HG03139 (cell line): ENCODE measurements around the gene ZFYVE19.

ENCODE experiments used
- ATAC-seq: cut with Tn5 transposase; IDR thresholded peaks from one replicate; pipeline ENCODE4 v1.9.1; 2021; ENCODE audit not compliant: unreplicated experiment

Gene ZFYVE19

GRCh38 chr15:40775740-40776536 is 31.0 kb upstream of the ZFYVE19 start:
- ATAC-seq = no peak

GRCh38 chr15:40776537-40777141 is 30.2 kb upstream of the ZFYVE19 start:
- ATAC-seq = no peak

GRCh38 chr15:40782609-40783227 is 24.2 kb upstream of the ZFYVE19 start:
- ATAC-seq = no peak

- ATAC-seq = no peak
Measured at GRCh38 chr15:40785164-40785563, 21.7 kb upstream of the ZFYVE19 start.

DNA sequence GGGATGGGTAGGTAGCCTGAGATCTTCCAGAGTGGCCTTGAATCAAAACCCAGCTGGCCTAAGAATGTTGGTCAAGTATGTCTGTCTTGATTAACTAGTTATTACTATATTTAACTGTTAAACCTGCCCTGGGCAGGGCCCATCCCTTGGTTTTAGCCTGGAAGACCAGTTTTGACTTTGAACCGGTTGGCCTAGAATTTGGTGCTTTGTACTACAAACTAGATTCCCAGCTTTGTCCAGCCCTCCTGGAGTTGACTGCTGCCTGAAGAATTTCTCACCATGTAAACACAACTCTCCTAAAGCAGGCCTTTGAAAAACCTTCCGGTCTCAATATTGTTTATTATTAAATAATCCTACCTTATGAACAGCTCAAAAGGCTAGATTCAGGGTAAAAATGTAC is 21.1 kb upstream of the ZFYVE19 start:
- no peak for ATAC-seq

DNA sequence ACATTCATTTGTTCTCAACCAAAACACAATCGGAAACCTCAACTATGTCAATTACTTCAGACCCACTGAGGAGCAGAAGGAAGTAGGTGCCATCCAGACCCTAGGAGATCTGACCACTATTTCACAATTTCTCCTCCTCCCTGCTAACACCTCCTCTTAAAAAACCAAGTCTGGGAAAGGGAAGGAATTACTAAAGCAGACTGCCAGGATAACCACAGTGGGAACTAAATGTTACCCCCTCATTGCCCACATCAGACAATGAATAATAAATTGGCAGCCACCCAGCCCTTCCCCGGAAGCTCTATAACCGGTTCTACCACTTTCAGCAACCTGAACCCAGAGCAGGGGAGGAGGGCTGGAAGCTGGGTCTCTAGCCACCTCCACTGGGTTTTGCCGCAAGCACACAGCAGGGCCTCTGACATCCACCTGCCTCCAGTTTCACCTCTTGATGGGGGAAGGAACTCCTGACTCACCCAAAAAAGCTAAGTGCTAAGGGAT is 19.5 kb upstream of the ZFYVE19 start:
- ATAC-seq = no peak

DNA sequence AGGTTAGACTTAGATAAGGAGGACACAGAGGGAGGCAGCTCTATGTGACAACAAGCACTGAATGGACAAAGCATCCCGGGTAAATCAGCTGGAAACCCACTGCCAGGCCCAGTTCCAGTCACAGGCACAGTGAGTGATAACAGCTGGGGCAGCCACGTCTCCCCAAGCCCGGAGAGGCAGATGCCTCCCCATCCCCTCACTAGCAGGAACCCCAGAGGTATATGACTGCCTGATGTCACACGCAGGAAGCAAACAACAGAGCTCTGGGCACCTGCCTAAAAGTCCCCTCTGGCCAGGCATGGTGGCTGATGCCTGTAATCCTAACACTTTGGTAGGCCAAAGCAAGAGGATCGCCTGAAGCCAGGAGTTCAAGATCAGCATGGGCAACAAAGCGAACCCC is 18.9 kb upstream of the ZFYVE19 start:
- no peak for ATAC-seq

DNA sequence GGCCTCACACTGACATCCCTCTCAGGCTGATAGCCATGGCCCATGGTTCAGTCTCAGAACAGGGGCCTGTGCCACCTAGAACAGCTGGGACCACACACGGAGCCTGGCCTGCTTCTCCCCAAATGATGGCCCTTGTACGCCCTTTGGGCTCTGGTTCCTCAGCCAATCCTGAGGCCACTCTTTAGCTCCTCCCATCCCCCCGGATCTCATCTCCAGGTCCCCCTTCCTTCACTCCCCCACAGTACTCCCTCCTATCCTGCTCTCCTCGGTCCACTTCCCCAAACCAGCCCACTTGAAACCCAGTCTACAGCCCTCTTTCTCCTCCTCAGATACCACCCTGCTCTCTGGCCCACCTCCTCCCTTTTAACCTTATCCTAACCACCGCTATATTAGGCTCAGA is 17.8 kb upstream of the ZFYVE19 start:
- no peak for ATAC-seq

- no peak for ATAC-seq
Measured at GRCh38 chr15:40789999-40790398, 16.9 kb upstream of the ZFYVE19 start.

DNA sequence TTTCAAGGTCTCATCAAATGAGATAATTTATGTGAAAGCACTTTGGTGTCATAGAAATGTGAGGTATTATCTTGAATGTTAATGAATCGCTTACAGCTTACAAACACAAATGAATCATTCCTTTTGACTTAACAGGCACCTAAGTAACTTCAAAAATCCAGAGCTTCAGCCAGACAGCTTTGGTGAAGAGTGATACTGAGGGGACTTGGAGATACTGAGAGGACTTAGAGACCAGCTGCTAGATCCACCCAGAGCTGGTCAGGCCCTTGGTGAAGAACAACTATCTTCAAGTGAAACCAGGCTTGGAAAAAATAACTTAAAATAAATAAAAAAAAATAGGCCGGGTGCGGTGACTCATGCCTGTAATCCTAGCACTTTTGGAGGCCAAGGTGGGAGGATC is 16.2 kb upstream of the ZFYVE19 start:
- no peak for ATAC-seq

DNA sequence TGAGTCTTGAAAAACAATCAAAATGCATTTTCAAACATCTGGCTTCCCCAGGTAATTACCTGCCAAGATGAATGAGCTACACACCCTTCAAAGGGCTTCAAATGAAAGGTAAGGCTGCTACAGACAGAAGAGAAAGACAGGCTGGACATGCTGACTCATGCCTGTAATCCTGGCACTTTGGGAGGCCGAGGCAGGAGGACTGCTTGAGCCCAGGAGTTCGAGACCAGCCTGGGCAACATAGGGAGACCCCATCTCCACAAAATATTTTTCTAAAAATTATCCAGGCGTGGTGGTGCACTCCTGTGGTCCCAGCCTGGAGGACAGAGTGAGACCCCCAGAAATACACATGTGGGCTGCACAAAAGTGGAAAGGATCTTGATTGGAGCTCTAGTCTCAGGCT is 14.5 kb upstream of the ZFYVE19 start:
- no peak for ATAC-seq

- ATAC-seq = no peak
Measured at GRCh38 chr15:40793216-40793989, 13.5 kb upstream of the ZFYVE19 start.

DNA sequence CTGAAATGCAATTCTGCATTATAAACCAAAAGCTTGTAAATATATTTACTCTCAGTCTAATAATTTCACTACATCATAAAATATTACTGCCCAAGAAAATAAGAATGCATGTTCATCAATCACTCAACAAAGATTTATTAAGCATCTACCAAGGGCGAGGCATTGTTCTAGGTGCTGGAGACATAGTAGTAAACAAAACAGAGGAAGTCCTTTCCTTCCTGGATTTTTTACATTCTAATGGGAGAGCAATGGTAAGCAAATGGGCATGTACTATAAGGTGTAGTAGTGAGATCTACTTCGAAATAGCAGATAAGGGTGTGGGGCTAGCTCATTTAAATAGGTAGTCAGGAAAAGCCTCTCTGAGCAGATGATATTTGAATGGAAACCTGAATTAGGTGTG is 10.8 kb upstream of the ZFYVE19 start:
- no peak for ATAC-seq

DNA sequence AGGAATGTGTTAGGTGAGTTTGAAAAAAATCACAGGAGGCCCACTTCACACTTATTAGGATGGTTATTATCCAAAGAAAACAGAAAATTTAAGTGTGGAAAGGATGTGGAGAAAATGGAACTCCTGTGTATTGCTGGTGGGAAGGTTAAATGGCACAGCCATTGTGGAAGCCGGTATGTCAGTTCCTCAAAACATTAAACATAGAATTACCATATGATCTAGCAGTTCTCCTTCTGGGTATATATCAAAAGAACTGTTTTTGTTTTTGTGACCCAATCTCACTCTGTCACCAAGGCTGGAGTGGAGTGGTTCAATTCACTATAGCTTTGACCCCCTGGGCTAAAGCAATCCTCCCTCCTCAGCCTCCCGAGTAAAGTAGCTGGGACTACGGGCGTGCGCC is 10.4 kb upstream of the ZFYVE19 start:
- ATAC-seq = no peak

DNA sequence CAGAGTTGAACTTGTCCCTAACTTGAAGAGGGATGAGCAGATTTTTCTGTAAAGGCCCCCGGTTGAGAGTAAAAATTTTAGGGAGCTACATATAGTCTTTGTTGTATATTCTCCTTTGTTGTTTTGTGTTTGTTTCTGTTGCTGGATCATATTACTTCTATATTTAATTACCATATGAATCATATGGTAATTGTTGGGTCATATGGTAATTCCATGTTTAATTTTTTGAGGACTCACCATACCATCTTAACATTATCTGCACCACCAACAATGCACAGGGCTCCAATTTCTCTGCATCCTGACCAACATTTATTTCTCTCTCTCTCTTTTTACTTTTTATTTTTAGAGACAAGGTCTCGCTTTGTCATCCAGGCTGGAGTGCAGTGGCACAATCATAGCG is 7.4 kb upstream of the ZFYVE19 start:
- ATAC-seq = no peak

GRCh38 chr15:40803076-40803475 is 3.8 kb upstream of the ZFYVE19 start:
- ATAC-seq = no peak

- ATAC-seq = no peak
Measured at GRCh38 chr15:40803688-40804087, 3.2 kb upstream of the ZFYVE19 start.

DNA sequence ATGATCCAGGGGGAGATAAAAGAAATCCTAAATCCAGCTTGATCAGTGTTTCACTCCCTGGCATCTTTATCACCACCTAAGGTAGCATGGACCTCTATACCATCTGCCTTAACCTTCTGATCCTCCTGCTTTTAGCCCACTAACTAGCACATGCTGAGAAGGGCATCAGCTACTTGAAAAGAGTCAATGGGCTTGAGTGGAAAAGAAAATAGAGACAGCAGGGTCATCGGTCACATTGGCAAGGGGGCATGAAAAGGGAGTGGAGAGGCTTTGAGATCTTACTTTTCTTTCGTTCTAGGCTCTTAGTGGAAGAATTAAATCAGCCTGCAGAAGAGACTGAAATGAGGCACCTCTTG is 239 bp upstream of the ZFYVE19 start:
- no peak for ATAC-seq

DNA sequence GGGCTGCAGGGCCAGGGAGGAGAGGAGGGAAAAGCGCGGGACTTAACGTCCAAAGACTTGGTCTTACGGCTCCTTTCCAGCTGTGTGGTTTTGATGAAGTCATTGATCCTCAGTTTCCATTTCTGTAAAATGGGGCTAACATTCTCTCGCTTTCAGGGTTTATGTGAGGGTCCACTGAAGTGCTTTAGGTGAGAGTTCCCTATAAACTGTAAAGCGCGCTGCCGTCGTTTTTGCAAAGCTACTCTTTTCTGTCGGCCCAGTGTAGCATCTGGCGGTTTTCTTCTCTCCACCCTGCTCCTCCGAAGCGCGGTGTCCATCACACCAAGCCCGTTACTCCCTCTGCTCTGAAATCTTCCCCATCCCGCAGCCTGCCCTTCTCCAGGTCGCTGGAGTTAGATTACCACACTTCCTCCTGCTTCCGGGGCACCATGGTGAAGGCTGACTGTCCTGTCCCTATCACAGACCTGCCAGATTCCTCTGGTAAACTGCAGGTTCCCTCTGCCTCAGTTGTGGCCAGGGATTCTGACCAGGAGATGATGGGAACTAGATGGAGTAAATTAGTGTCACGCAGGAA is 1.1 kb downstream of the ZFYVE19 start:
- no peak for ATAC-seq

- no peak for ATAC-seq
Measured at GRCh38 chr15:40808861-40809450, 2.1 kb downstream of the ZFYVE19 start.
